HUDEP-2 (cell line): ENCODE measurements around the gene CYP20A1.
"Not testable (repeated sequence)": the region's sequence is repeated elsewhere in the genome, so short reads cannot be mapped to it uniquely, and the experiment has no call there.

Experiments used
- DNase-seq, 76 experiments: peaks; one replicate each; lab custom pipeline; 2025; ENCODE audit not compliant: unreplicated experiment in 76 of 76; lab: John Stamatoyannopoulos, UW

Gene CYP20A1

GRCh38 chr2:203279288-203279687 is 40.5 kb downstream of the CYP20A1 start:
- no peak for DNase-seq

DNA sequence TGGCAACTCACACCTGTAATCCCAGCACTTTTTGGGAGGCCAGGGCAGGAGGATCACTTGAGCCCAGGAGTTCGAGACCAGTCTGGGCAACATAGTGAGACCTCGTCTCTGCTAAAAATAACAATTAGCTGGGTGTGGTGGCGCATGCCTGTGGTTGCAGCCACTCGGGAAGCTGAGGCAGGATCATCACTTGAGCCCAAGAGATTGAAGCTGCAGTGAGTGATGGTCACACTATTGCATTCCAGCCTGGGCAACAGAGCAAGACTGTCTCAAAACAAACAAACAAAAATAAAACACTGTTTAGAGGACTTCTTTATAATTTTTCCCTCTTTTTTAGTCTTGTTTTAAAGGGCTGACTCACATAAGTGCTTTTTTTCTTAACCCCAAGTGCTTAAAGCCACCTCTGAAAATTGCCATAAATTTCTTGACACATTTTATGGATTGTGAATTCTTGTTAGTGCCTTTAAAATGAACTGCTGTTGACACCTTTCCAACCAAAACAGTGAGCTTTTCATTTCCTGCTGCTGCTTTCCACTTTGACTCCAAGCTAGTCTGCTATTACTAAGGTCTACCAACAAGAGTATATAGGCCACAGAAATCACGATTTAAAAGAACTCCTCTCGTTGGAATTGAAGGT is 41.7 kb downstream of the CYP20A1 start:
- no peak for DNase-seq

- no peak for DNase-seq
Observed at GRCh38 chr2:203282101-203282500, 43.3 kb downstream of the CYP20A1 start.

- DNase-seq, result no peak
Observed at GRCh38 chr2:203286532-203286931, 47.7 kb downstream of the CYP20A1 start.

GRCh38 chr2:203301667-203302066 is 62.8 kb downstream of the CYP20A1 start:
- no peak for DNase-seq

GRCh38 chr2:203302586-203302985 is 63.8 kb downstream of the CYP20A1 start:
- DNase-seq, result not testable (repeated sequence)

GRCh38 chr2:203310688-203311436 is 72.0 kb downstream of the CYP20A1 start:
- DNase-seq, result no peak

GRCh38 chr2:203326356-203326755 is 87.5 kb downstream of the CYP20A1 start:
- DNase-seq, result no peak

GRCh38 chr2:203327582-203327900 is 88.7 kb downstream of the CYP20A1 start:
- no peak for DNase-seq

DNA sequence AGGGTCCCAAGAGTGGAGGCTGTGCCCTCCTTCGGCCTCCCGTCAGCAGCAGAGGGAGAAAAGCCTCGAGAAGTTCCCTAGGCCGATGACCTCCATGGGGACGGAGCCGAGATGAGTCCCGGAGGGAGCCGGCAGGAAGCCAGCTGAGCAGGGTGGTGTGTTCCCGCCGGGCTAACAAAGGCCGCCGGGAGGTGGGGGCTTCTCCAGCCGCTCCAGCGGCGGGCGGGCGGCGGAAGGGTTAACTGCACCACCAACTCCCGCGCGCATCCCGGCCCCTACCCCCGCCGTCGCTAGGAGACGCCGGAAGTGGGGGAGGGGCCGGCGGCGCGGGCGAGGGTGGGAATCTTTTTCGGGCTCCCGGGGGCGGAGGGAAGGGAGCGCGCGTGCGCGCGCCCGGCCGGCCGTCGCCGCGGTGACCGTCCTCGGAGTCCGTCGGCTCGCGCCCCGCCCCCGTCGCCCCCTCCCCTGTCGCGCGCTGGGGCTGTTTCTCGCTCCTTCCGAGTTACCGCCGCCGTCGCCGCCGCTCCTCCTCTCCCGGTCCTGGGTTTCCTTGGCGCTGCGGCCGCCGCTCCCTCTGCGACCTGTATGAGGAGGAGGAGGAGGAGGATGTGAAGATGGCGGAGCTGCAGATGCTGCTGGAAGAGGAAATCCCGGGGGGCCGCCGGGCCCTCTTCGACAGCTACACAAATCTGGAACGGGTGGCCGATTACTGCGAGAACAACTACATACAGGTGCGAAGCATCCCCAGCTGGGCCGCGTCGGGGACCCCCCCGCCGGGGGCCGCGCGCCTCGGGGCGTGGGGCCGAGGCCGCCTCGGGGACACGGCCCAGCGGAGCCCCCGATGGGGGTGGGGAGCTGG is 89.3 kb downstream of the CYP20A1 start, which contains the start of gene ABI2:
TSS of gene ABI2 (plus strand) at position 494 of the 859 bp plus-strand sequence. CDS start at position 615, 121 bp downstream.
- DNase-seq, result peak in 72 of 76 experiments; percentile 2 to 87 (median 68)

GRCh38 chr2:203328760-203329540 is 90.1 kb downstream of the CYP20A1 start:
- peak in 52 of 76 experiments; percentile 4 to 70 (median 36) for DNase-seq

GRCh38 chr2:203330434-203330833 is 91.6 kb downstream of the CYP20A1 start:
- DNase-seq, result peak in 1 of 76 experiments; percentile 7

DNA sequence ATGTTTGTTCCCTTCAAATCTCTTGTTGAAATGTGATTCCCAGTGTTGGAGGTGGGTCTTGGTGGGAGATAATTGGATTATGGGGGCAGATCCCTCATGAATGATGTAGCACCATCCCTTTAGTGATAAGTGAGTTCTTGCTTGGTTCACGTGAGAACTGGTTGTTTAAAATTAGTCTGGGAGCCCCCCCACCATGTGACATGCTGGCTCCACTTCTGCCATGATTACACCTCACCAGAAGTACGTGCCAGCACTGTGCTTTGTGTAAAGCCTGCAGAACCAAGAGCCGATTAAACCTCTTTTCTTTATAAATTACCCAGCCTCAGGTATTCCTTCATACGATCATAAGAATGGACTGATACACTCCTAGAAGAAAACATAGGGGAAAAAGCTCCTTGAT is 99.5 kb downstream of the CYP20A1 start:
- DNase-seq, result no peak

GRCh38 chr2:203340791-203341487 is 102.1 kb downstream of the CYP20A1 start:
- DNase-seq, result no peak

DNA sequence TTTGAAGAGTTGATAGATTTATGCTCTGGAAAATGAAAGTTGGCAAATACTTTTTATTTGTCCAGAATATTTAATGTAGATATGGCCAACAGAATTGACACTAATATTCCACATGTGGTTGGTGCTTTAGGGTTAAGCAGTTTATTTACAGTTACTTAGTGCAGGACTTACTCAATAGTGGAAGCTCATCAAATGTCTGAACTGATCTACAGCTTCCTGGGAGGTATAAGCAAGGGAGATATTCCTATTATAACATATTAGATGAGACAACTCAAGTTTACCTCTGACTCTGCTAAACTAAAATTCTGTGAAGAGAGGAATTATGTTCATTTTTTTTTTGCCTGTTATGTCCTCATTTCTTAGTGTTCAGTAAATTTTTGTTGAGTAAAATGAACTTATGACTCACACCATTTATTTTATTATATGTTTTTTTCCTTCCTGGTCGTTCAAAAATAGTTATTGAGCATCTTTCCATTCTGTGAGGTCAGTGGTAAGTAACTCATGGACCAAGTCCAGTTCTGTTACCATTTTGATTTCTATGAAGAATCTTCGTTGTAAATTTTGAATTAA is 103.0 kb downstream of the CYP20A1 start:
- DNase-seq, result no peak

DNA sequence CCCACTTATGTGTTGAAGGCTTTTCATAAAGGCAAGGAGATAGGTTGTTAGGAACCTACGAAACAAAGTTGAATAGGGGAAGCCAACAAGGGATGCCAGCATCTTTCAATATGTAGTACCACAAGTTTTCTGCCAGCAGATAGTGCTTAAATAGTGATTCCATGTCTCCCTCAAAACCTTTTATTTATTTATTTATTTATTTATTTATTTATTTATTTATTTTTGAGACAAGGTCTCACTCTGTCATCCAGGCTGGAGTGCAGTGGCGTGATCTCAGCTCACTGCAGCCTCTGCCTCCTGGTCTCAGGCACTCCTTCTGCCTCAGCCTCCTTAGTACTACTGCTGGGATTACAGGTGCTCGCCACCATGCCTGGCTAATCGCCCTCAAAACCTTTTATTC is 103.6 kb downstream of the CYP20A1 start:
- DNase-seq, result not testable (repeated sequence)

DNA sequence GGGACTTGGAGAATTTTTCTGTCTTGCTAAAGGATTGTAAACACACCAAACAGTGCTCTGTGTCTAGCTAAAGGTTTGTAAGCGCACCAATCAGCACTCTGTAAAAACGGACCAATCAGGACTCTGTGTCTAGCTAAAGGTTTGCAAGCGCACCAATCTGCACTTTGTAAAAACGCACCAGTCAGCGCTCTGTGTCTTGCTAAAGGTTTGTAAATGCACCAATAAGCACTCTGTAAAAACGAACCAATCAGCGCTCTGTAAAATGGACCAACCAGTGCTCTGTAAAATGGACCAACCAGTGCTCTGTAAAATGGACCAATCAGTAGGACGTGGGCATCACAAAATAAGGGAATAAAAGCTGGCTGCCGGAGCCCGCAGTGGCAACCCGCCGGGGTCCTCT is 105.8 kb downstream of the CYP20A1 start:
- DNase-seq, result no peak

- DNase-seq, result peak in 17 of 76 experiments; percentile 11 to 59 (median 31)
Observed at GRCh38 chr2:203346612-203347011, 107.8 kb downstream of the CYP20A1 start.

DNA sequence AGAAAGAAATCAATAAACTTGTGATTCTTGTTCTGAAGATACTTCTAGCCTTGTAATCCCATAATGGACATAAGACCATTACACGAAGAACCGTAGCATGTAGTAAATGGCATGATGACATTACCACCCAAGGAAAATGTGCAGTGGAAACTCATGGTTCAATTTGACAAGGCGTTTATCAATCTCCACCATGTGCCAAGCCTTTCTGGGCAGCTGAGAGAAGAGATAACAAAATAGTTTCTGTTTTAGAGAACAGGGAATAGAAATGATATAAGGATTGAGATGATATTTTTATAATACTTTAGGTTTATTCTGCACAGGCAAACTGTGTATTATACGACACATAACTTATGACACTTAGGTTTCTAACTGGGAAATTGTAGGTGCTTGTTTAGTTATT is 108.6 kb downstream of the CYP20A1 start:
- DNase-seq, result peak in 69 of 76 experiments; percentile 8 to 91 (median 65)
